ENCODE measurements around the gene FBXL17.

Gene FBXL17

GRCh38 chr5:108372369-108372768, 9.5 kb downstream of the FBXL17 start:
- Histone ChIP-seq H3K9ac (ENCODE audit: low read length) (no peak overlapping the region), H3K27ac (ENCODE audit: low read depth, low read length) (no peak overlapping the region), H3K4me3 (ENCODE audit: low read depth, low read length) (no peak overlapping the region), H3K4me1 (ENCODE audit: control insufficient read depth, insufficient read depth, low read length) (no peaks in the 10 kb centered on the region), H3K36me3 (ENCODE audit: control insufficient read depth, insufficient read depth, low read length) (no peaks in the 10 kb centered on the region), H3K27me3 (ENCODE audit: control insufficient read depth, insufficient read depth, low read length) (no peaks in the 10 kb centered on the region), H3K9me3 (ENCODE audit: control insufficient read depth, insufficient read depth, low read depth, low read length) (peaks cover 29% of the 10 kb centered on the region)

- no peaks in the 10 kb centered on the region for H3K27me3 ChIP-seq (ENCODE audit: control insufficient read depth, insufficient read depth, low read length)
- no peaks in the 10 kb centered on the region for H3K36me3 ChIP-seq (ENCODE audit: control insufficient read depth, insufficient read depth, low read length)
- H3K4me1 ChIP-seq (ENCODE audit: control insufficient read depth, insufficient read depth, low read length), result no peaks in the 10 kb centered on the region
- H3K27ac ChIP-seq (ENCODE audit: low read depth, low read length), result no peak overlapping the region
- no peak overlapping the region for H3K9ac ChIP-seq (ENCODE audit: low read length)
- no peak overlapping the region for H3K4me3 ChIP-seq (ENCODE audit: low read depth, low read length)
- H3K9me3 ChIP-seq (ENCODE audit: control insufficient read depth, insufficient read depth, low read depth, low read length), result peaks cover 29% of the 10 kb centered on the region
Observed at GRCh38 chr5:108371263-108371662, 10.6 kb downstream of the FBXL17 start.

GRCh38 chr5:108369167-108369566, 12.7 kb downstream of the FBXL17 start:
- H3K9ac ChIP-seq (ENCODE audit: low read length), result no peak overlapping the region
- H3K9me3 ChIP-seq (ENCODE audit: control insufficient read depth, insufficient read depth, low read depth, low read length), result peaks cover 20% of the 10 kb centered on the region
- H3K27ac ChIP-seq (ENCODE audit: low read depth, low read length), result no peak overlapping the region
- no peaks in the 10 kb centered on the region for H3K4me1 ChIP-seq (ENCODE audit: control insufficient read depth, insufficient read depth, low read length)
- no peak overlapping the region for H3K4me3 ChIP-seq (ENCODE audit: low read depth, low read length)
- H3K36me3 ChIP-seq (ENCODE audit: control insufficient read depth, insufficient read depth, low read length), result no peaks in the 10 kb centered on the region
- no peaks in the 10 kb centered on the region for H3K27me3 ChIP-seq (ENCODE audit: control insufficient read depth, insufficient read depth, low read length)

- no peak overlapping the region for H3K4me3 ChIP-seq (ENCODE audit: low read depth, low read length)
- no peaks in the 10 kb centered on the region for H3K36me3 ChIP-seq (ENCODE audit: control insufficient read depth, insufficient read depth, low read length)
- H3K9ac ChIP-seq (ENCODE audit: low read length), result no peak overlapping the region
- H3K9me3 ChIP-seq (ENCODE audit: control insufficient read depth, insufficient read depth, low read depth, low read length), result peaks cover 11% of the 10 kb centered on the region
- no peaks in the 10 kb centered on the region for H3K27me3 ChIP-seq (ENCODE audit: control insufficient read depth, insufficient read depth, low read length)
- no peak overlapping the region for H3K27ac ChIP-seq (ENCODE audit: low read depth, low read length)
- H3K4me1 ChIP-seq (ENCODE audit: control insufficient read depth, insufficient read depth, low read length), result no peaks in the 10 kb centered on the region
Observed at GRCh38 chr5:108367679-108368334, 14.1 kb downstream of the FBXL17 start.

- Histone ChIP-seq H3K4me3 (ENCODE audit: low read depth, low read length) (no peak overlapping the region), H3K4me1 (ENCODE audit: control insufficient read depth, insufficient read depth, low read length) (no peaks in the 10 kb centered on the region), H3K9ac (ENCODE audit: low read length) (no peak overlapping the region), H3K36me3 (ENCODE audit: control insufficient read depth, insufficient read depth, low read length) (no peaks in the 10 kb centered on the region), H3K27ac (ENCODE audit: low read depth, low read length) (no peak overlapping the region), H3K9me3 (ENCODE audit: control insufficient read depth, insufficient read depth, low read depth, low read length) (no peaks in the 10 kb centered on the region), H3K27me3 (ENCODE audit: control insufficient read depth, insufficient read depth, low read length) (no peaks in the 10 kb centered on the region)
Observed at GRCh38 chr5:108366500-108366899, 15.4 kb downstream of the FBXL17 start.

- Histone ChIP-seq H3K27ac (ENCODE audit: low read depth, low read length) (no peak overlapping the region), H3K9ac (ENCODE audit: low read length) (no peak overlapping the region), H3K4me3 (ENCODE audit: low read depth, low read length) (no peak overlapping the region), H3K9me3 (ENCODE audit: control insufficient read depth, insufficient read depth, low read depth, low read length) (no peaks in the 10 kb centered on the region), H3K27me3 (ENCODE audit: control insufficient read depth, insufficient read depth, low read length) (no peaks in the 10 kb centered on the region), H3K4me1 (ENCODE audit: control insufficient read depth, insufficient read depth, low read length) (no peaks in the 10 kb centered on the region), H3K36me3 (ENCODE audit: control insufficient read depth, insufficient read depth, low read length) (no peaks in the 10 kb centered on the region)
Observed at GRCh38 chr5:108361771-108362170, 20.1 kb downstream of the FBXL17 start.

GRCh38 chr5:108361239-108361638, 20.7 kb downstream of the FBXL17 start:
- no peaks in the 10 kb centered on the region for H3K27me3 ChIP-seq (ENCODE audit: control insufficient read depth, insufficient read depth, low read length)
- no peak overlapping the region for H3K4me3 ChIP-seq (ENCODE audit: low read depth, low read length)
- H3K9ac ChIP-seq (ENCODE audit: low read length), result no peak overlapping the region
- no peak overlapping the region for H3K27ac ChIP-seq (ENCODE audit: low read depth, low read length)
- no peaks in the 10 kb centered on the region for H3K36me3 ChIP-seq (ENCODE audit: control insufficient read depth, insufficient read depth, low read length)
- H3K4me1 ChIP-seq (ENCODE audit: control insufficient read depth, insufficient read depth, low read length), result no peaks in the 10 kb centered on the region
- no peaks in the 10 kb centered on the region for H3K9me3 ChIP-seq (ENCODE audit: control insufficient read depth, insufficient read depth, low read depth, low read length)

- no peak overlapping the region for H3K4me3 ChIP-seq (ENCODE audit: low read depth, low read length)
- no peaks in the 10 kb centered on the region for H3K9me3 ChIP-seq (ENCODE audit: control insufficient read depth, insufficient read depth, low read depth, low read length)
- no peaks in the 10 kb centered on the region for H3K36me3 ChIP-seq (ENCODE audit: control insufficient read depth, insufficient read depth, low read length)
- H3K4me1 ChIP-seq (ENCODE audit: control insufficient read depth, insufficient read depth, low read length), result no peaks in the 10 kb centered on the region
- no peaks in the 10 kb centered on the region for H3K27me3 ChIP-seq (ENCODE audit: control insufficient read depth, insufficient read depth, low read length)
- H3K9ac ChIP-seq (ENCODE audit: low read length), result no peak overlapping the region
- no peak overlapping the region for H3K27ac ChIP-seq (ENCODE audit: low read depth, low read length)
Observed at GRCh38 chr5:108360280-108360679, 21.6 kb downstream of the FBXL17 start.

- no peak overlapping the region for H3K4me3 ChIP-seq (ENCODE audit: low read depth, low read length)
- no peaks in the 10 kb centered on the region for H3K4me1 ChIP-seq (ENCODE audit: control insufficient read depth, insufficient read depth, low read length)
- no peaks in the 10 kb centered on the region for H3K36me3 ChIP-seq (ENCODE audit: control insufficient read depth, insufficient read depth, low read length)
- H3K9ac ChIP-seq (ENCODE audit: low read length), result no peak overlapping the region
- no peaks in the 10 kb centered on the region for H3K9me3 ChIP-seq (ENCODE audit: control insufficient read depth, insufficient read depth, low read depth, low read length)
- H3K27ac ChIP-seq (ENCODE audit: low read depth, low read length), result no peak overlapping the region
- H3K27me3 ChIP-seq (ENCODE audit: control insufficient read depth, insufficient read depth, low read length), result no peaks in the 10 kb centered on the region
Observed at GRCh38 chr5:108356286-108356685, 25.6 kb downstream of the FBXL17 start.

- no peak overlapping the region for H3K27ac ChIP-seq (ENCODE audit: low read depth, low read length)
- H3K9ac ChIP-seq (ENCODE audit: low read length), result no peak overlapping the region
- no peaks in the 10 kb centered on the region for H3K27me3 ChIP-seq (ENCODE audit: control insufficient read depth, insufficient read depth, low read length)
- no peaks in the 10 kb centered on the region for H3K4me1 ChIP-seq (ENCODE audit: control insufficient read depth, insufficient read depth, low read length)
- H3K36me3 ChIP-seq (ENCODE audit: control insufficient read depth, insufficient read depth, low read length), result no peaks in the 10 kb centered on the region
- H3K9me3 ChIP-seq (ENCODE audit: control insufficient read depth, insufficient read depth, low read depth, low read length), result no peaks in the 10 kb centered on the region
- no peak overlapping the region for H3K4me3 ChIP-seq (ENCODE audit: low read depth, low read length)
Observed at GRCh38 chr5:108353087-108353486, 28.8 kb downstream of the FBXL17 start.

GRCh38 chr5:108345541-108346171, 36.2 kb downstream of the FBXL17 start:
- H3K27me3 ChIP-seq (ENCODE audit: control insufficient read depth, insufficient read depth, low read length), result no peaks in the 10 kb centered on the region
- H3K9ac ChIP-seq (ENCODE audit: low read length), result no peak overlapping the region
- H3K9me3 ChIP-seq (ENCODE audit: control insufficient read depth, insufficient read depth, low read depth, low read length), result no peaks in the 10 kb centered on the region
- H3K36me3 ChIP-seq (ENCODE audit: control insufficient read depth, insufficient read depth, low read length), result no peaks in the 10 kb centered on the region
- H3K4me3 ChIP-seq (ENCODE audit: low read depth, low read length), result no peak overlapping the region
- H3K27ac ChIP-seq (ENCODE audit: low read depth, low read length), result no peak overlapping the region
- no peaks in the 10 kb centered on the region for H3K4me1 ChIP-seq (ENCODE audit: control insufficient read depth, insufficient read depth, low read length)
